CD4-positive, alpha-beta T cell (primary cell): ENCODE measurements around the gene LITAF. TPM values are rescaled to one million over a fixed set of nuclear protein-coding genes. Genes with fewer than 3 reads are reported as not detected.
"Not testable (repeated sequence)": the region's sequence is repeated elsewhere in the genome, so short reads cannot be mapped to it uniquely, and the experiment has no call there.

Source experiments
- ATAC-seq: fragments of 200-7000 bp; cut with Tn5 transposase; one replicate; pipeline ENCODE4 v1.10.0; 2022; ENCODE audit warnings: mild to moderate bottlenecking; ENCODE audit not compliant: poor library complexity
- CTCF ChIA-PET: fragments of 350-600 bp; sonication (Branson Sonifier 250); formaldehyde crosslinking; loops from one replicate; lab custom pipeline; 2021; ENCODE audit warnings: antibody characterized with exemption, inconsistent platforms; lab: Charles Lee
- POLR2A ChIA-PET: fragments of 350-600 bp; sonication (Branson Sonifier 250); formaldehyde crosslinking; loops from one replicate; lab custom pipeline; 2021; ENCODE audit warnings: antibody characterized with exemption, inconsistent platforms; lab: Charles Lee
- DNase-seq, 14 experiments: peaks; one replicate each; pipeline ENCODE4 v3.0.0-alpha.2; 2013 to 2020; ENCODE audit warnings: mixed read lengths in 2 of 14
- H3K27ac ChIP-seq, 2 donors: one replicate each; pipeline versions ENCODE4 v1.5.1 to v1.7.0; 2013; ENCODE audit warnings: low read length in 2 of 2, low read depth in 1 of 2, mild to moderate bottlenecking in 1 of 2
- H3K27me3 ChIP-seq, 2 experiments: 1 replicate in 1 of 2; 2 replicates in 1 of 2; pipeline versions ENCODE4 v1.6.1 to v1.7.0; 2013; ENCODE audit warnings: low read length in 2 of 2, control low read depth in 1 of 2, mild to moderate bottlenecking in 1 of 2, moderate library complexity in 1 of 2; ENCODE audit not compliant: insufficient read depth in 2 of 2, control insufficient read depth in 1 of 2
- H3K36me3 ChIP-seq: one replicate; pipeline ENCODE4 v1.6.1; 2013; ENCODE audit warnings: low read length, control low read depth; ENCODE audit not compliant: insufficient read depth
- H3K4me1 ChIP-seq: one replicate; pipeline ENCODE4 v1.6.1; 2013; ENCODE audit warnings: low read length, control low read depth; ENCODE audit not compliant: insufficient read depth
- H3K4me3 ChIP-seq: one replicate; pipeline ENCODE4 v1.5.1; 2013; ENCODE audit warnings: mild to moderate bottlenecking, low read length, moderate library complexity
- H3K9me3 ChIP-seq, 2 experiments: 1 replicate in 1 of 2; 2 replicates in 1 of 2; pipeline versions ENCODE4 v1.6.1 to v1.7.0; 2013; ENCODE audit warnings: low read length in 2 of 2, mild to moderate bottlenecking in 2 of 2, control low read depth in 1 of 2, moderate library complexity in 1 of 2; ENCODE audit not compliant: control insufficient read depth in 1 of 2, insufficient read depth in 1 of 2
- H3K27ac Mint-ChIP-seq: one replicate; pipeline ENCODE4 v1.8.0; 2020; ENCODE audit warnings: mixed read lengths
- H3K27me3 Mint-ChIP-seq: one replicate; pipeline ENCODE4 v1.8.0; 2021; ENCODE audit warnings: mixed read lengths
- H3K36me3 Mint-ChIP-seq: one replicate; pipeline ENCODE4 v1.8.0; 2021; ENCODE audit warnings: low read depth, mixed read lengths
- H3K4me1 Mint-ChIP-seq: one replicate; pipeline ENCODE4 v1.8.0; 2021; ENCODE audit warnings: low read depth, mixed read lengths
- H3K4me3 Mint-ChIP-seq: one replicate; pipeline ENCODE4 v1.8.0; 2020; ENCODE audit warnings: mild to moderate bottlenecking, mixed read lengths
- H3K9me3 Mint-ChIP-seq: one replicate; pipeline ENCODE4 v1.8.0; 2020; ENCODE audit warnings: mixed read lengths
- CTCF ChIP-seq: fragments of 200-600 bp; IDR thresholded peaks from one replicate; pipeline ENCODE4 v1.8.0; 2022; ENCODE audit warnings: antibody characterized with exemption, mild to moderate bottlenecking
- intact Hi-C, 2 experiments: fragments of 100-400 bp; cut with DNase I in 1 of 2; cut with micrococcal nuclease in 1 of 2; formaldehyde crosslinking; loops; one replicate each; pipeline versions ENCODE4 v1.15.1 to v1.9.0; 2023 to 2025; cut with DNase I, micrococcal nuclease
- total RNA-seq, 174 experiments: library from RNA in 2 of 174; stranded (reverse) in 2 of 174; gene quantifications; one replicate each; pipeline ENCODE4 v1.2.3 and lab custom pipeline; 2021 to 2026

The LITAF gene
- total RNA-seq, 2 experiments from 2014 or later, result 226 to 257 TPM

- H3K27me3 Mint-ChIP-seq, result no peaks in the 10 kb centered on the region
- ChIA-PET POLR2A (interaction anchor here (0.7 to 3.5 kb wide), 5 partner anchors 9 to 181 kb away, joined by 4 to 24 read pairs (median 8); partner anchors contain the start of gene TXNDC11), CTCF (interaction anchor here (0.7 to 1.4 kb wide), 2 partner anchors 58 to 158 kb away, joined by 3 to 4 read pairs; no protein-coding TSS in a partner anchor)
- H3K27ac Mint-ChIP-seq, result peak overlapping the region; percentile 94
- ATAC-seq (no peak), DNase-seq (no peak)
- Histone ChIP-seq H3K36me3 (peaks cover 17% of the 10 kb centered on the region), H3K27ac (peak overlapping the region; percentile 86 to 87), H3K9me3 (no peaks in the 10 kb centered on the region), H3K4me3 (peak overlapping the region; percentile 53), H3K27me3 (no peaks in the 10 kb centered on the region), H3K4me1 (peaks cover 88% of the 10 kb centered on the region)
- no peak for TF ChIP-seq CTCF
- peak overlapping the region; percentile 49 for H3K4me3 Mint-ChIP-seq
- H3K4me1 Mint-ChIP-seq, result peaks cover 83% of the 10 kb centered on the region
- intact Hi-C loops, result loop anchor here (2.0 to 5.0 kb wide), 3 partner anchors 23 to 80 kb away; no protein-coding TSS in a partner anchor
- H3K9me3 Mint-ChIP-seq, result no peaks in the 10 kb centered on the region
- peaks cover 58% of the 10 kb centered on the region for H3K36me3 Mint-ChIP-seq
Observed at GRCh38 chr16:11561856-11562255, 24.9 kb downstream of the LITAF start.

- H3K36me3 ChIP-seq, result peaks cover 19% of the 10 kb centered on the region
- H3K4me1 Mint-ChIP-seq, result peaks cover 83% of the 10 kb centered on the region
- peak overlapping the region; percentile 86 to 87 for H3K27ac ChIP-seq
- H3K9me3 Mint-ChIP-seq, result no peaks in the 10 kb centered on the region
- peak; percentile 4 for ATAC-seq
- POLR2A ChIA-PET, result interaction anchor here (0.6 to 3.5 kb wide), 6 partner anchors 14 to 181 kb away, joined by 3 to 26 read pairs (median 10); partner anchors contain the start of gene TXNDC11
- H3K9me3 ChIP-seq, result no peaks in the 10 kb centered on the region
- DNase-seq, result no peak
- no peak for TF ChIP-seq CTCF
- peaks cover 89% of the 10 kb centered on the region for H3K4me1 ChIP-seq
- H3K27me3 ChIP-seq, result no peaks in the 10 kb centered on the region
- peak overlapping the region; percentile 49 for H3K4me3 Mint-ChIP-seq
- H3K27me3 Mint-ChIP-seq, result no peaks in the 10 kb centered on the region
- peak overlapping the region; percentile 53 for H3K4me3 ChIP-seq
- CTCF ChIA-PET, result interaction anchor here (0.7 to 1.4 kb wide), 3 partner anchors 25 to 159 kb away, joined by 3 to 4 read pairs (median 3); no protein-coding TSS in a partner anchor
- H3K27ac Mint-ChIP-seq, result peak overlapping the region; percentile 94
- peaks cover 58% of the 10 kb centered on the region for H3K36me3 Mint-ChIP-seq
- intact Hi-C loops, result loop anchor here (2.0 to 5.0 kb wide), 3 partner anchors 23 to 81 kb away; no protein-coding TSS in a partner anchor
Observed at GRCh38 chr16:11561454-11561805, 25.3 kb downstream of the LITAF start.

- Mint-ChIP-seq H3K4me3 (peak overlapping the region; percentile 49), H3K9me3 (no peaks in the 10 kb centered on the region), H3K27me3 (no peaks in the 10 kb centered on the region), H3K27ac (peak overlapping the region; percentile 94), H3K4me1 (peaks cover 83% of the 10 kb centered on the region), H3K36me3 (peaks cover 58% of the 10 kb centered on the region)
- POLR2A ChIA-PET, result interaction anchor here (0.6 to 3.5 kb wide), 16 partner anchors 12 to 1228 kb away, joined by 3 to 26 read pairs (median 4); partner anchors contain the start of genes LITAF, SOCS1 and TXNDC11
- Histone ChIP-seq H3K36me3 (peaks cover 21% of the 10 kb centered on the region), H3K9me3 (no peaks in the 10 kb centered on the region), H3K4me3 (peak overlapping the region; percentile 53), H3K27me3 (no peaks in the 10 kb centered on the region), H3K4me1 (peaks cover 90% of the 10 kb centered on the region), H3K27ac (peak overlapping the region; percentile 86 to 87)
- peak; percentile 86 for ATAC-seq
- DNase-seq, result peak; percentile 58 to 93 (median 67)
- CTCF ChIA-PET, result interaction anchor here (0.6 to 1.4 kb wide), 5 partner anchors 22 to 137 kb away, joined by 3 to 5 read pairs (median 3); no protein-coding TSS in a partner anchor
- intact Hi-C loops, result loop anchor here (1.0 to 5.0 kb wide), 6 partner anchors 11 to 81 kb away; no protein-coding TSS in a partner anchor
- TF ChIP-seq CTCF, result no peak
Observed at GRCh38 chr16:11560701-11561453, 25.8 kb downstream of the LITAF start.

GRCh38 chr16:11558308-11558823, 28.4 kb downstream of the LITAF start:
- peaks cover 62% of the 10 kb centered on the region for H3K36me3 Mint-ChIP-seq
- Histone ChIP-seq H3K4me1 (peaks cover 77% of the 10 kb centered on the region), H3K36me3 (peaks cover 40% of the 10 kb centered on the region), H3K27ac (peak overlapping the region; percentile 62 to 86)
- POLR2A ChIA-PET, result interaction anchor here (1.2 to 3.5 kb wide), 4 partner anchors 25 to 185 kb away, joined by 5 to 26 read pairs (median 22); partner anchors contain the start of gene LITAF
- H3K27me3 Mint-ChIP-seq, intact Hi-C loops, H3K9me3 Mint-ChIP-seq, H3K27me3 ChIP-seq, DNase-seq, ATAC-seq, H3K4me3 ChIP-seq, H3K9me3 ChIP-seq: not testable (repeated sequence)
- H3K4me3 Mint-ChIP-seq, result peak overlapping the region; percentile 65
- H3K4me1 Mint-ChIP-seq, result peaks cover 69% of the 10 kb centered on the region
- CTCF ChIA-PET, result interaction anchor here (1.2 kb wide), 1 partner anchor 26 kb away, joined by 5 read pairs; no protein-coding TSS in a partner anchor
- peak overlapping the region; percentile 94 for H3K27ac Mint-ChIP-seq
